OCI-LY3 (cell line): ENCODE results near the gene CRAMP1.

Experiments used
- H2AFZ ChIP-seq: fragments of 200-600, 300-600 bp; shearing (Covaris generic); 2 replicates; pipeline ENCODE4 v1.6.0; 2014; ENCODE audit warnings: antibody characterized with exemption, low read depth, low read length
- H3K27ac ChIP-seq: fragments of 200-600, 300-600 bp; sonication (generic); 2 replicates; pipeline ENCODE4 v1.5.1; 2014; ENCODE audit warnings: mild to moderate bottlenecking, low read length, moderate library complexity, mixed read lengths
- H3K27me3 ChIP-seq: fragments of 200-600, 300-600 bp; sonication (generic); 2 replicates; pipeline ENCODE4 v1.6.1; 2014; ENCODE audit warnings: low read depth, low read length, mixed read lengths
- H3K36me3 ChIP-seq: fragments of 200-600, 300-600 bp; sonication (generic); replicated peaks from 2 replicates; pipeline ENCODE3; 2014; ENCODE audit warnings: low read depth, low read length, mixed read lengths
- H3K4me1 ChIP-seq: fragments of 300-600, 200-600 bp; sonication (generic); 2 replicates; pipeline ENCODE4 v1.6.1; 2014; ENCODE audit warnings: low read length, mixed read lengths
- H3K4me2 ChIP-seq: fragments of 200-600, 300-600 bp; sonication (generic); 2 replicates; pipeline ENCODE4 v1.6.1; 2014; ENCODE audit warnings: low read length, mixed read lengths
- H3K4me3 ChIP-seq: fragments of 300-600, 200-600 bp; sonication (generic); 2 replicates; pipeline ENCODE4 v1.5.1; 2014; ENCODE audit warnings: antibody characterized with exemption, mild to moderate bottlenecking, low read length, moderate library complexity
- H3K79me2 ChIP-seq: fragments of 300-600, 200-600 bp; shearing (Covaris generic); 2 replicates; pipeline ENCODE4 v1.6.1; 2014; ENCODE audit warnings: mild to moderate bottlenecking, low read length, mixed read lengths
- H3K9ac ChIP-seq: fragments of 300-600, 200-600 bp; shearing (Covaris generic); 2 replicates; pipeline ENCODE4 v1.6.0; 2014; ENCODE audit warnings: mild to moderate bottlenecking, low read length, moderate library complexity
- H3K9me3 ChIP-seq: fragments of 200-600, 300-600 bp; shearing (Covaris generic); 2 replicates; pipeline ENCODE4 v1.6.1; 2014; ENCODE audit warnings: low read length, mixed read lengths; ENCODE audit not compliant: insufficient read depth
- H4K20me1 ChIP-seq: fragments of 200-600, 300-600 bp; sonication (generic); 2 replicates; pipeline ENCODE4 v1.6.1; 2016; ENCODE audit warnings: low read length, mixed read lengths; ENCODE audit not compliant: insufficient read depth
- CTCF ChIP-seq: fragments of 200-600, 300-600 bp; sonication (generic); IDR thresholded peaks from 2 replicates; pipeline ENCODE4 v1.5.1; 2014; ENCODE audit warnings: antibody characterized with exemption, low read length, low read depth
- EZH2phosphoT487 ChIP-seq: fragments of 200-600 bp; shearing (Covaris generic); IDR thresholded peaks from 2 replicates; pipeline ENCODE4 v1.6.1; 2018; ENCODE audit warnings: antibody characterized with exemption, mixed run types, low read depth

Gene CRAMP1

DNA sequence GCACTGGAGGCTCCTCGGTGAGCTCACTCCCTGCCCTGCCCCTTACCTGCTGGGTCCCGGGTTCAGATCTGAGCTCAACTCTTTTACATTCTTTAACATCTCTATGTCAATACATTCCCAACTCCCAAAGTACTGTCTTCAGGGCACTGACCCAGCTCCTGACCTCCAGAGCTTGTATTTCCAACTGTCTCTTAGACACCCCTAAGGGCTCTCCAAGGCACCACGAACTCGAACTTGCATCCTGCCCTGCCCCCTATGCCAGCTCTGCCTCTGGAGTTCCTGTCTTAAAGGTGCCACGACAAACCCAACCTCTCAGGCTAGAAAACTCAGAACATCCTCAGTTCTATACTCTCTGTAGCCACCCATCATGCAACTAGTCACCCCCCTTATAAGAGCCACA lies 38.9 kb upstream of the CRAMP1 start:
- no peaks in the 10 kb centered on the region for H3K4me1 ChIP-seq
- no peaks in the 10 kb centered on the region for H3K36me3 ChIP-seq
- H3K9ac ChIP-seq = no peak overlapping the region
- no peaks in the 10 kb centered on the region for H4K20me1 ChIP-seq
- no peak for TF ChIP-seq CTCF
- no peak for TF ChIP-seq EZH2phosphoT487
- H3K4me3 ChIP-seq = no peak overlapping the region
- no peak overlapping the region for H3K27ac ChIP-seq
- no peaks in the 10 kb centered on the region for H3K27me3 ChIP-seq
- no peak overlapping the region for H3K4me2 ChIP-seq
- no peaks in the 10 kb centered on the region for H3K9me3 ChIP-seq
- no peak overlapping the region for H2AFZ ChIP-seq
- H3K79me2 ChIP-seq = no peaks in the 10 kb centered on the region

GRCh38 chr16:1575578-1575977 lies 36.6 kb upstream of the CRAMP1 start:
- H3K79me2 ChIP-seq = no peaks in the 10 kb centered on the region
- no peak overlapping the region for H3K4me2 ChIP-seq
- no peak overlapping the region for H2AFZ ChIP-seq
- H3K9ac ChIP-seq = no peak overlapping the region
- H3K9me3 ChIP-seq = no peaks in the 10 kb centered on the region
- H3K27ac ChIP-seq = no peak overlapping the region
- no peak for TF ChIP-seq EZH2phosphoT487
- no peak for TF ChIP-seq CTCF
- no peaks in the 10 kb centered on the region for H3K36me3 ChIP-seq
- no peaks in the 10 kb centered on the region for H4K20me1 ChIP-seq
- no peaks in the 10 kb centered on the region for H3K27me3 ChIP-seq
- H3K4me3 ChIP-seq = no peak overlapping the region
- H3K4me1 ChIP-seq = no peaks in the 10 kb centered on the region

DNA sequence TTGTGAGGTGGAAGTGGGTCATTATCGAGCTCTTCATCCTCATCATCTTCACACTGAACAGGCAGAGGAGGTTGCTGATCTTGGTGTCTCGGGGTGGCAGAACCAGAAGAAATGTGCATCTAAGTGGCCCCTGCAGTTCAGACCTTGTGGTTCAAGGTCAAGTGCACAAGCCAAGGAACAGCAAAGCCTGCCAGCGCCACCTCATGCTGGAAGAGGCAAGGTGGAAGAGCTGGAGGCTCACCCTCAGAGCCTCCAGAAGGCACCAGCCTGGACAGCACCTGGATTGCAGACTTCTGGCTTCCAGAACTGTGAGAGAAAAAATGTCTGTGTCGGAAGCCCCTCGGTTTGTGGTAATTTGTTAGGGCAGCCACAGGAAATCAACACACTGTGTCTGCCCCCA lies 32.9 kb upstream of the CRAMP1 start:
- H3K4me1 ChIP-seq = no peaks in the 10 kb centered on the region
- no peak overlapping the region for H2AFZ ChIP-seq
- H3K4me2 ChIP-seq = no peak overlapping the region
- H3K27me3 ChIP-seq = no peaks in the 10 kb centered on the region
- H3K79me2 ChIP-seq = no peaks in the 10 kb centered on the region
- TF ChIP-seq EZH2phosphoT487 (no peak), CTCF (no peak)
- H3K36me3 ChIP-seq = no peaks in the 10 kb centered on the region
- no peak overlapping the region for H3K27ac ChIP-seq
- no peak overlapping the region for H3K4me3 ChIP-seq
- H4K20me1 ChIP-seq = no peaks in the 10 kb centered on the region
- no peaks in the 10 kb centered on the region for H3K9me3 ChIP-seq
- H3K9ac ChIP-seq = no peak overlapping the region

GRCh38 chr16:1580256-1580655 lies 31.9 kb upstream of the CRAMP1 start:
- TF ChIP-seq EZH2phosphoT487 (no peak), CTCF (no peak)
- Histone ChIP-seq H3K4me2 (no peak overlapping the region), H3K4me3 (no peak overlapping the region), H3K27me3 (no peaks in the 10 kb centered on the region), H3K9me3 (no peaks in the 10 kb centered on the region), H3K9ac (no peak overlapping the region), H3K4me1 (no peaks in the 10 kb centered on the region), H3K36me3 (no peaks in the 10 kb centered on the region), H3K27ac (no peak overlapping the region), H4K20me1 (no peaks in the 10 kb centered on the region), H2AFZ (no peak overlapping the region), H3K79me2 (no peaks in the 10 kb centered on the region)
